Prostate gland (tissue), 2 donors: ENCODE measurements around the gene RGL1. TPM values are rescaled to one million over a fixed set of nuclear protein-coding genes. Genes with fewer than 3 reads are reported as not detected.

Experiments
- DNase-seq: peaks from one replicate; pipeline ENCODE4 v3.0.0-alpha.2; 2019; ENCODE audit warnings: low spot score
- H3K27ac ChIP-seq, 2 donors: fragments of 200-600 bp; sonication (generic); 2 replicates each; pipeline ENCODE4 v1.5.1; 2017 to 2019
- H3K27me3 ChIP-seq: fragments of 200-600 bp; sonication (generic); replicated peaks from 2 replicates; pipeline ENCODE4 v1.5.1; 2019; ENCODE audit not compliant: insufficient read depth
- H3K36me3 ChIP-seq, 2 donors: fragments of 200-600 bp; sonication (generic); 1 replicate in 1 of 2; 2 replicates in 1 of 2; pipeline versions ENCODE4 v1.5.1 to v1.8.1; 2017 to 2019
- H3K4me1 ChIP-seq: fragments of 200-600 bp; sonication (generic); replicated peaks from 2 replicates; pipeline ENCODE4 v1.5.1; 2019
- H3K4me3 ChIP-seq, 2 donors: fragments of 200-600 bp; sonication (generic); 2 replicates each; pipeline ENCODE4 v1.5.1; 2017 to 2019
- H3K9me3 ChIP-seq: fragments of 200-600 bp; sonication (generic); 2 replicates; pipeline ENCODE4 v1.5.1; 2017
- POLR2A ChIP-seq: fragments of 450-650 bp; IDR thresholded peaks from one replicate; pipeline ENCODE4 v1.6.1; 2016; ENCODE audit warnings: antibody characterized with exemption, mild to moderate bottlenecking
- POLR2AphosphoS5 ChIP-seq: sonication (generic); formaldehyde crosslinking; IDR thresholded peaks from one replicate; pipeline ENCODE4 v1.6.1; 2017; ENCODE audit warnings: antibody characterized with exemption
- WGBS: methylation state at CpG from one replicate; pipeline ENCODE4 v1.1.5; 2018; 5-methylcytosine and 5-hydroxymethylcytosine counted together
- intact Hi-C: fragments of 100-400 bp; cut with DNase I; formaldehyde crosslinking; loops from one replicate; pipeline ENCODE4 v1.14.2; 2022
- total RNA-seq, 2 donors: library from RNA; depleted of rRNA; stranded (reverse); fragments of >200 nt; gene quantifications; one replicate each; pipeline ENCODE4 v1.1.0, GENCODE V29; 2016
- TF ChIP-seq, protein P1 (sequence below), 4 experiments: fragments of 200-600 bp in 2 of 4; fragments of 450-650 bp in 2 of 4; sonication (generic) in 2 of 4; IDR thresholded peaks; 1 replicate in 3 of 4; 2 replicates in 1 of 4; pipeline ENCODE4 v1.5.1; 2016 to 2019; ENCODE audit warnings: antibody characterized with exemption in 4 of 4, mild to moderate bottlenecking in 2 of 4, moderate library complexity in 2 of 4

The RGL1 gene
- total RNA-seq, 2 donors from 2014 or later = 11.1 to 49.6 TPM

DNA sequence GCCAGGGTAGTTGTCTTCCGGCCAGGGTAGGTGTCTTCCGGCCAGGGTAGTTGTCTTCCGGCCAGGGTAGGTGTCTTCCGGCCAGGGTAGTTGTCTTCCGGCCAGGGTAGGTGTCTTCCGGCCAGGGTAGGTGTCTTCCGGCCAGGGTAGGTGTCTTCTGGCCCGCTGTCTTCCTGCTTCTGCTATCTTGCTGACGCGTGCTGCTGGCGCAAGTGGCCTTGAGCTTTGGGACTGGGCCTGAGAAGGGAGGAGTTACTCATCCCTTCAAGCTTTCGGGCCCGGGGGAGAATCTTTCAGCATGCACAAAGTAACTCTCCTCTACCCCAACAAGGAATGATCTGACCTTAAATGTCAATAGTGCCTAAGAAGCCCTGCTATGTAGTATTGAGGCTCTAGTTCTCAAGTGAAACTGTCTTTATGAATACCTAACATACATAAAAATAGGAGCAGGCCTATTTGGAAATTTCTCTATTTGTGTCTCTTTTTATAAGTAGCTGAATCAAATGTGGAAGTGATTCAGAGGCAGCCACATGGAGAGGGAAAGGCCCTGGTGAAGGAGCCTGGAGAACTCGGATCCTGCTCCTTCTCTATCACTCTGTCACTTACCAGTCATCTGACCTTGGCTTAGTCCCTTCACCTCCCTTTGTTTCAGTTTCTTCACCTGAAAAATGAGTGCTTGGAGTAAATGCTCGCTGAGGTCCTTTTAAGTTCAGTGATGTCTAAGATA lies 65.6 kb downstream of the RGL1 start:
- TF ChIP-seq, protein P1, sequence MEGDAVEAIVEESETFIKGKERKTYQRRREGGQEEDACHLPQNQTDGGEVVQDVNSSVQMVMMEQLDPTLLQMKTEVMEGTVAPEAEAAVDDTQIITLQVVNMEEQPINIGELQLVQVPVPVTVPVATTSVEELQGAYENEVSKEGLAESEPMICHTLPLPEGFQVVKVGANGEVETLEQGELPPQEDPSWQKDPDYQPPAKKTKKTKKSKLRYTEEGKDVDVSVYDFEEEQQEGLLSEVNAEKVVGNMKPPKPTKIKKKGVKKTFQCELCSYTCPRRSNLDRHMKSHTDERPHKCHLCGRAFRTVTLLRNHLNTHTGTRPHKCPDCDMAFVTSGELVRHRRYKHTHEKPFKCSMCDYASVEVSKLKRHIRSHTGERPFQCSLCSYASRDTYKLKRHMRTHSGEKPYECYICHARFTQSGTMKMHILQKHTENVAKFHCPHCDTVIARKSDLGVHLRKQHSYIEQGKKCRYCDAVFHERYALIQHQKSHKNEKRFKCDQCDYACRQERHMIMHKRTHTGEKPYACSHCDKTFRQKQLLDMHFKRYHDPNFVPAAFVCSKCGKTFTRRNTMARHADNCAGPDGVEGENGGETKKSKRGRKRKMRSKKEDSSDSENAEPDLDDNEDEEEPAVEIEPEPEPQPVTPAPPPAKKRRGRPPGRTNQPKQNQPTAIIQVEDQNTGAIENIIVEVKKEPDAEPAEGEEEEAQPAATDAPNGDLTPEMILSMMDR (IDR thresholded peaks at IDR 0.05) = no peak
- TF ChIP-seq POLR2AphosphoS5 = no peak
- no peak for TF ChIP-seq POLR2A
- intact Hi-C loops = no loop called here
- Histone ChIP-seq H3K27ac (peak overlapping the region in 1 of 2 donors; percentile 9), H3K4me1 (no peaks in the 10 kb centered on the region), H3K27me3 (no peaks in the 10 kb centered on the region), H3K4me3 (no peak overlapping the region), H3K9me3 (no peaks in the 10 kb centered on the region), H3K36me3 (no peaks in the 10 kb centered on the region)
- DNase-seq = no peak
- 84% methylated on average over 15 of the region's 15 CpGs for WGBS

DNA sequence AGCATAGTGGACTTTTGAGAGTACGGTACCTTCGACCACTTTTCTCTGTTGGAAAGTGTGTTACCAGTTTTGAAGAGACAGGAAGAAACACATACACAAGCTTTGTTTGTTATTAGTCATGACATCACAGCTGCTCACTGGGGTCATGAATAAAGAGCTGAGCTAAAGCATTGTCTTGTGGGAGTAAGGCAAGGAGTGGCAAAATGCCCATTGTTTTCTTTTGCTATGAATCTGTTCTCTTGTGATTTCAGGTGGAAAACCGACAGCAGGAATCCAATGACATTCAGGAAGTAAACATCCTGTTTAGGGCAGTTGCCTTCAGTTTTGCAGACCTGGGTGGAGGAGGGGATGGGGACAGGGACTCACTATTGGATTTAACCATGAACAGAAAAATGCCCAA lies 66.2 kb downstream of the RGL1 start:
- Histone ChIP-seq H3K27me3 (no peaks in the 10 kb centered on the region), H3K9me3 (no peaks in the 10 kb centered on the region), H3K36me3 (no peaks in the 10 kb centered on the region), H3K4me3 (no peak overlapping the region), H3K27ac (peak overlapping the region in 1 of 2 donors; percentile 9), H3K4me1 (peaks cover 2% of the 10 kb centered on the region)
- TF ChIP-seq, protein P1 (IDR thresholded peaks at IDR 0.05) = no peak
- TF ChIP-seq POLR2AphosphoS5 (peak; percentile 5), POLR2A (no peak)
- intact Hi-C loops = no loop called here
- DNase-seq = no peak
- WGBS = 63% methylated on average over 3 of the region's 3 CpGs

DNA sequence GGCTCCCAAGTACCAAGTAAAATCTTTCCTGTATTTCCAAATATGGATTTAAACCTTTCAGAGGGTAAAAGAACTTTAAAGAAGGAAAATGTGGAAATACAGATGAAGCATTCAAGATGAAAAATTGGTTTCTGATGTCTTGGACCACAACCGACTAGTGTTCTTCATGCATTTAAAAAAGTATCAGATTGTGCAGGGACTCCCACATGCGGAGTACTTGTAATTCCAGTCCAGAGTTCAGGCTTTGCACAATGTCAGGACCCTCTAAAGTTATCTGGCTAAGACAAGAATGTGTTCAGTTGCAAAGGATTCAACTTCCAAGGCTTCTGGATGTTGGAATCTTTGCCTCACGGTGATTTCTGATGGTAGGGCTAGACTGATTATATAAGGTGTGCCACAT lies 66.7 kb downstream of the RGL1 start:
- intact Hi-C loops = no loop called here

DNA sequence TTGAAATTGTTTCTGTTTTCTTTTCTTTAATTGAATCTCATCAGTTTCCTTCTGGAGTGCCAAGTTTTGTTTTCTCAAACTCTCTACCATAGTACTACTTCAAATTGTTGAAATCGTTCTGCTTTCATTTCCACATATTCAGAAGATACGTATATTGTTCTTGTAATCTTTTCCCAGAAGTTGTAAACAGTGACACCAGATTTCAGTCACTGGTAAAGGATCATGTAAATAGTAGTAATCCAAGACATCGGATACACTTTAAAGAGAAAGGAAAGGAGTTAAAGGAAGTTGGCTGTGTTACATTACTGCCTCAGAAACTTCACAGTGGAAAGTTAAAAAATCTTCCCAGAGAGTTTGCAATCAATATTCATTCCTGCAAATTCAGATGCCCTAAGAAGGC lies 67.5 kb downstream of the RGL1 start:
- H3K27me3 ChIP-seq = no peaks in the 10 kb centered on the region
- peaks cover 12% of the 10 kb centered on the region for H3K4me1 ChIP-seq
- intact Hi-C loops = no loop called here
- no peak overlapping the region for H3K4me3 ChIP-seq
- H3K27ac ChIP-seq = peak overlapping the region; percentile 9 to 37
- DNase-seq = no peak
- no peaks in the 10 kb centered on the region for H3K36me3 ChIP-seq
- 2% methylated on average over 3 of the region's 3 CpGs for WGBS
- H3K9me3 ChIP-seq = no peaks in the 10 kb centered on the region
- no peak for TF ChIP-seq POLR2A
- TF ChIP-seq, protein P1 (IDR thresholded peaks at IDR 0.05) = no peak
- TF ChIP-seq POLR2AphosphoS5 = peak; percentile 32

More for the DNA sequence above, 66.7 kb downstream of the RGL1 start:
- Histone ChIP-seq H3K9me3 (no peaks in the 10 kb centered on the region), H3K4me1 (peaks cover 7% of the 10 kb centered on the region), H3K27me3 (no peaks in the 10 kb centered on the region), H3K4me3 (no peak overlapping the region), H3K36me3 (no peaks in the 10 kb centered on the region), H3K27ac (peak overlapping the region in 1 of 2 donors; percentile 9)
- TF ChIP-seq POLR2A (no peak), POLR2AphosphoS5 (no peak)
- TF ChIP-seq, protein P1 (IDR thresholded peaks at IDR 0.05) = no peak
- 56% methylated on average over 3 of the region's 3 CpGs for WGBS
- no peak for DNase-seq

DNA sequence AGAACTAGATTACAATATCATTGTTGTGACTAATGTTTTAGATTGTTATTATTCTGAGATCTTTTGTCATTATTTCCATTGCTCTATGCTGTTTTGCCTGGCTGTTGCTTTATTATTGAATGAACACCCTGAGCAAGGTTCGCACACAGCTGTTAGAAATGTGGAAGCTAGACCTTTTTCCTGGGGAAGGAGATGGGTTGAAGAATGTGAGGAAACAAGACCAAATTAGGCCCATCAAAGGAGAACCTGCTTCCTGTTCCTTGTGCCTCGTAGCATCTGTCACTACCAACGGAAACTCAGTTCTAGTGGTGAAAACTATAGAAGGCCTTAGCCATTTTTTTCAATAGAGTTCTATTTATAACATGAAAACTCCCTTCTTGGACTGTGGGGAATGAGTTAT lies 68.7 kb downstream of the RGL1 start:
- H3K27me3 ChIP-seq = no peaks in the 10 kb centered on the region
- peaks cover 12% of the 10 kb centered on the region for H3K4me1 ChIP-seq
- 75% methylated on average over 3 of the region's 3 CpGs for WGBS
- TF ChIP-seq, protein P1 (IDR thresholded peaks at IDR 0.05) = no peak
- TF ChIP-seq POLR2AphosphoS5 (no peak), POLR2A (no peak)
- DNase-seq = no peak
- no peaks in the 10 kb centered on the region for H3K36me3 ChIP-seq
- H3K27ac ChIP-seq = no peak overlapping the region
- intact Hi-C loops = no loop called here
- no peaks in the 10 kb centered on the region for H3K9me3 ChIP-seq
- no peak overlapping the region for H3K4me3 ChIP-seq
